ENCODE results near the gene SPAG7. TPM values are rescaled to one million over a fixed set of nuclear protein-coding genes. Genes with fewer than 3 reads are reported as not detected.

The SPAG7 gene
- polyA plus RNA-seq, 1 experiment, result 85.8 TPM

- no peak for DNase-seq (ENCODE audit: low read depth)
- H3K4me3 ChIP-seq (ENCODE audit: low read depth, low read length), result peak within 1 kb of the TSS; percentile 92
- TF ChIP-seq CTCF (IDR thresholded peaks at IDR 0.05; ENCODE audit: insufficient read depth, low read depth, low read length), result no peak
- peaks cover 4% of the 10 kb centered on the region for H3K36me3 ChIP-seq (ENCODE audit: control insufficient read depth, insufficient read depth, low read length)
- ChIA-PET POLR2A (interaction anchor here (1.3 kb wide), 1 partner anchor 11 kb away, joined by 3 read pairs; the partner anchor contains the start of genes RNF167 and SLC25A11), CTCF (no interaction called here)
- H3K27me3 ChIP-seq (ENCODE audit: control insufficient read depth, insufficient read depth, low read length), result no peaks in the 10 kb centered on the region
Observed at GRCh38 chr17:4950746-4951204, 16.8 kb downstream of the SPAG7 start, which contains the start of gene ENO3. TSS of gene ENO3 (plus strand) at chr17:4951119. CDS start at chr17:4951830, 711 bp downstream.

- no peaks in the 10 kb centered on the region for H3K27me3 ChIP-seq (ENCODE audit: control insufficient read depth, insufficient read depth, low read length)
- CTCF ChIA-PET, result no interaction called here
- TF ChIP-seq CTCF (IDR thresholded peaks at IDR 0.05; ENCODE audit: insufficient read depth, low read depth, low read length), result no peak
- no peak for DNase-seq (ENCODE audit: low read depth)
- H3K4me3 ChIP-seq (ENCODE audit: low read depth, low read length), result peak overlapping the region; percentile 92
- H3K36me3 ChIP-seq (ENCODE audit: control insufficient read depth, insufficient read depth, low read length), result peaks cover 9% of the 10 kb centered on the region
- POLR2A ChIA-PET, result interaction anchor here (0.6 kb wide), 1 partner anchor 17 kb away, joined by 3 read pairs; no protein-coding TSS in a partner anchor
Observed at GRCh38 chr17:4950075-4950745, 17.4 kb downstream of the SPAG7 start.

- ChIA-PET POLR2A (interaction anchor here (0.6 to 2.5 kb wide), 3 partner anchors 9 to 18 kb away, joined by 3 to 17 read pairs (median 3); partner anchors contain the start of genes RNF167 and SPAG7), CTCF (no interaction called here)
- DNase-seq (ENCODE audit: low read depth), result no peak
- Histone ChIP-seq H3K36me3 (ENCODE audit: control insufficient read depth, insufficient read depth, low read length) (peaks cover 12% of the 10 kb centered on the region), H3K27me3 (ENCODE audit: control insufficient read depth, insufficient read depth, low read length) (no peaks in the 10 kb centered on the region), H3K4me3 (ENCODE audit: low read depth, low read length) (peak overlapping the region; percentile 92)
- no peak for TF ChIP-seq CTCF (IDR thresholded peaks at IDR 0.05; ENCODE audit: insufficient read depth, low read depth, low read length)
Observed at GRCh38 chr17:4949321-4950074, 18.1 kb downstream of the SPAG7 start.

- Histone ChIP-seq H3K27me3 (ENCODE audit: control insufficient read depth, insufficient read depth, low read length) (no peaks in the 10 kb centered on the region), H3K36me3 (ENCODE audit: control insufficient read depth, insufficient read depth, low read length) (peaks cover 13% of the 10 kb centered on the region), H3K4me3 (ENCODE audit: low read depth, low read length) (peak overlapping the region; percentile 92)
- DNase-seq (ENCODE audit: low read depth), result peak; percentile 60
- CTCF ChIA-PET, result no interaction called here
- POLR2A ChIA-PET, result interaction anchor here (0.6 to 2.5 kb wide), 2 partner anchors 9 to 18 kb away, joined by 3 to 17 read pairs; partner anchors contain the start of genes RNF167 and SPAG7
- no peak for TF ChIP-seq CTCF (IDR thresholded peaks at IDR 0.05; ENCODE audit: insufficient read depth, low read depth, low read length)
Observed at GRCh38 chr17:4948931-4949320, 18.7 kb downstream of the SPAG7 start.

Data from BJ (cell line).